HepG2 (cell line): ENCODE measurements around the gene PLK4.

Experiments
- CBX5 ChIP-seq: sonication (generic); formaldehyde crosslinking; IDR thresholded peaks from 2 replicates; pipeline ENCODE4 v1.4.0; 2020; ENCODE audit warnings: missing genetic modification reagents, borderline replicate concordance
- TGIF2 ChIP-seq: IDR thresholded peaks from 2 replicates; pipeline ENCODE4 v1.6.1; 2016; ENCODE audit warnings: control low read depth, missing compliant biosample characterization

GRCh38 chr4:127936974-127937373 lies 56.3 kb downstream of the PLK4 start:
- TF ChIP-seq CBX5 (CRISPR knock-in tag) (no peak), TGIF2 (CRISPR knock-in tag) (no peak)
